ENCODE data around the gene PKNOX2.

The PKNOX2 gene

DNA sequence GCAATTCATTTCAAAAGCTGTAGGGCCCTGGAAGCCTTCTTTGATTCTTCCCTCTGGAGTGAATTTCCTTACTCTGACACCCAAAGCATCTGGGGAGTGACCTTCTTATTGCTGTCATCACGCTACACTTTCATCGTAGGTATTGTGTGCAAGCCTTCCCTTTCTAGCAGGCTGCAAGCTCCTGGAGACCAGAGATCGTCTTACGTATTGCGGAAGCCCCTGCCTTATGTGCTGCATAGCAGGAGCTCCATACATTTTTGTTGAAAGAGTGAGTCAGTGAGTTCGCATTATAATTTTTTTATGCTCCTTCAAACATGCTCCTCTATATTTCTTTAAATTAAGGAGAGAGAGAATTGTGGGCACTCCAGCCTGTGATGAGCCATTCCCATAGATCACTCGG is 32.0 kb upstream of the PKNOX2 start:
- WGBS (ENCODE audit: extremely low coverage, insufficient coverage, insufficient read length): no CpG with 5 or more reads among the region's 7 CpGs

DNA sequence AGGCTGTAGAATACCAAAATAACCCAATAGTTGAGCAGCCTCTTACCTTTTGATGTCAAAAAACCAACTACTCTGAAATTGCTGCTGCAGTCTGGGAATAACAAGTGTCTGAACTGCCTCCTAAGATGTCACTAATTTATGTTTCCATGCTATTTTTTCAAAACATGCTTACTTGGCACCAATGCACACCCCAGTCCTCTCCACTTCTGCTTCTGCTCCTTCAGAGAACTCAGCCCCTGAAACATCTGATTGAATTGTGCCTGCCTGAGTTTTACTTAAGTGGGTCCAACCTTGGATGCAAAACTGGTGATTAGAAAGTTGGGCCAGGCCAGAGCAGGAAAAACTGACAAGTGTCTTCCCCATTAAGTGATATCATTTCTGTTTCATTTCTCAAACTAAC is 28.6 kb upstream of the PKNOX2 start:
- Histone ChIP-seq H3K14ac (ENCODE audit: low read length) (no peak overlapping the region), H3K79me1 (ENCODE audit: low read length) (no peaks in the 10 kb centered on the region), H4K12ac (ENCODE audit: low read depth, low read length) (no peak overlapping the region), H3K4me1 (ENCODE audit: control insufficient read depth in 1 of 2, insufficient read depth in 2 of 2, low read length in 2 of 2) (no peaks in the 10 kb centered on the region), H3K36me3 (ENCODE audit: control insufficient read depth in 1 of 2, insufficient read depth in 2 of 2, low read length in 2 of 2) (no peaks in the 10 kb centered on the region), H2BK12ac (ENCODE audit: low read length) (no peak overlapping the region), H2BK120ac (ENCODE audit: insufficient read depth, low read length, poor library complexity) (no peak overlapping the region), H3K4me3 (ENCODE audit: low read depth, low read length) (no peak overlapping the region), H3K23ac (ENCODE audit: low read length) (no peak overlapping the region), H4K91ac (ENCODE audit: low read depth, low read length) (no peak overlapping the region), H3K9ac (ENCODE audit: low read length) (no peak overlapping the region), H3K18ac (ENCODE audit: low read length) (no peak overlapping the region), H3K79me2 (ENCODE audit: control insufficient read depth, insufficient read depth, low read length, poor library complexity) (no peaks in the 10 kb centered on the region), H3K4ac (ENCODE audit: low read depth, low read length) (no peak overlapping the region), H3K27ac (ENCODE audit: low read depth, low read length) (no peak overlapping the region), H3K4me2 (ENCODE audit: low read length) (no peak overlapping the region), H2AFZ (ENCODE audit: insufficient read depth, low read length, poor library complexity) (no peak overlapping the region), H2AK5ac (ENCODE audit: low read length) (no peak overlapping the region), H4K8ac (ENCODE audit: low read depth, low read length) (no peak overlapping the region), H3K27me3 (ENCODE audit: insufficient read depth, low read length) (peaks cover 4% of the 10 kb centered on the region), H2BK5ac (ENCODE audit: low read depth, low read length, poor library complexity) (no peak overlapping the region), H3K9me3 (ENCODE audit: insufficient read depth, low read depth, low read length) (peaks cover 2% of the 10 kb centered on the region)
- DNase-seq: no peak

More for the DNA sequence above, 32.0 kb upstream of the PKNOX2 start:
- Histone ChIP-seq H3K4ac (ENCODE audit: low read depth, low read length) (no peak overlapping the region), H3K79me2 (ENCODE audit: control insufficient read depth, insufficient read depth, low read length, poor library complexity) (no peaks in the 10 kb centered on the region), H4K91ac (ENCODE audit: low read depth, low read length) (no peak overlapping the region), H3K9me3 (ENCODE audit: insufficient read depth, low read depth, low read length) (no peaks in the 10 kb centered on the region), H4K12ac (ENCODE audit: low read depth, low read length) (no peak overlapping the region), H3K23ac (ENCODE audit: low read length) (no peak overlapping the region), H3K9ac (ENCODE audit: low read length) (no peak overlapping the region), H4K8ac (ENCODE audit: low read depth, low read length) (no peak overlapping the region), H3K27me3 (ENCODE audit: insufficient read depth, low read length) (no peaks in the 10 kb centered on the region), H2BK120ac (ENCODE audit: insufficient read depth, low read length, poor library complexity) (no peak overlapping the region), H3K18ac (ENCODE audit: low read length) (no peak overlapping the region), H2BK12ac (ENCODE audit: low read length) (no peak overlapping the region), H3K4me2 (ENCODE audit: low read length) (no peak overlapping the region), H3K36me3 (ENCODE audit: control insufficient read depth in 1 of 2, insufficient read depth in 2 of 2, low read length in 2 of 2) (no peaks in the 10 kb centered on the region), H2BK5ac (ENCODE audit: low read depth, low read length, poor library complexity) (no peak overlapping the region), H3K27ac (ENCODE audit: low read depth, low read length) (no peak overlapping the region), H3K14ac (ENCODE audit: low read length) (no peak overlapping the region), H2AK5ac (ENCODE audit: low read length) (no peak overlapping the region), H3K4me3 (ENCODE audit: low read depth, low read length) (no peak overlapping the region), H3K79me1 (ENCODE audit: low read length) (no peaks in the 10 kb centered on the region), H2AFZ (ENCODE audit: insufficient read depth, low read length, poor library complexity) (no peak overlapping the region), H3K4me1 (ENCODE audit: control insufficient read depth in 1 of 2, insufficient read depth in 2 of 2, low read length in 2 of 2) (no peaks in the 10 kb centered on the region)
- peak in 1 of 2 donors; percentile 17 for DNase-seq

DNA sequence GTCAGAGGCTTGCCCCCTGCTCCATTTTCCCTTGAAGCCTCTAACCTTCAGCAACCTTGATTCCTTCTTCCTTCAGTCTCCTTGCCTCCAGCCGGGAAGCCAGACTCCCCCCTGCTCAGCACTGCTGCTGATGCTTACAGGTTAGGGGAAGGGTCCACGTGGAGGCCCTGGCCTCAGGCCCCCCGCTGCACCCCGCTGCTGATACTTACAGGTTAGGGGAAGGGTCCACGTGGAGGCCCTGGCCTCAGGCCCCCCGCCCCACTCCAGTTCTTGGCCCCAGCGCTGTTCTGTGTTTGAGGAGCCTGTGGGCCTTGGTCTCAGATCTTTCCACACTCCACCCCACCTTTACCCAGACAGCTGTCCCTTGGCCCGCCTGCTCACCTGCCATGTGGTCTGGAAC is 25.6 kb upstream of the PKNOX2 start:
- Histone ChIP-seq H3K27ac (ENCODE audit: low read depth, low read length) (no peak overlapping the region), H3K14ac (ENCODE audit: low read length) (no peak overlapping the region), H3K79me1 (ENCODE audit: low read length) (no peaks in the 10 kb centered on the region), H3K9me3 (ENCODE audit: insufficient read depth, low read depth, low read length) (peaks cover 2% of the 10 kb centered on the region), H3K4me2 (ENCODE audit: low read length) (no peak overlapping the region), H4K12ac (ENCODE audit: low read depth, low read length) (no peak overlapping the region), H2BK5ac (ENCODE audit: low read depth, low read length, poor library complexity) (no peak overlapping the region), H3K27me3 (ENCODE audit: insufficient read depth, low read length) (peaks cover 4% of the 10 kb centered on the region), H3K4ac (ENCODE audit: low read depth, low read length) (no peak overlapping the region), H3K4me1 (ENCODE audit: control insufficient read depth in 1 of 2, insufficient read depth in 2 of 2, low read length in 2 of 2) (no peaks in the 10 kb centered on the region), H3K79me2 (ENCODE audit: control insufficient read depth, insufficient read depth, low read length, poor library complexity) (no peaks in the 10 kb centered on the region), H2BK120ac (ENCODE audit: insufficient read depth, low read length, poor library complexity) (no peak overlapping the region), H4K91ac (ENCODE audit: low read depth, low read length) (no peak overlapping the region), H3K4me3 (ENCODE audit: low read depth, low read length) (no peak overlapping the region), H4K8ac (ENCODE audit: low read depth, low read length) (no peak overlapping the region), H2BK12ac (ENCODE audit: low read length) (no peak overlapping the region), H3K18ac (ENCODE audit: low read length) (no peak overlapping the region), H3K23ac (ENCODE audit: low read length) (no peak overlapping the region), H2AFZ (ENCODE audit: insufficient read depth, low read length, poor library complexity) (no peak overlapping the region), H3K36me3 (ENCODE audit: control insufficient read depth in 1 of 2, insufficient read depth in 2 of 2, low read length in 2 of 2) (no peaks in the 10 kb centered on the region), H2AK5ac (ENCODE audit: low read length) (no peak overlapping the region), H3K9ac (ENCODE audit: low read length) (no peak overlapping the region)
- no peak for DNase-seq
- WGBS (ENCODE audit: extremely low coverage, insufficient coverage, insufficient read length): no CpG with 5 or more reads among the region's 8 CpGs

DNA sequence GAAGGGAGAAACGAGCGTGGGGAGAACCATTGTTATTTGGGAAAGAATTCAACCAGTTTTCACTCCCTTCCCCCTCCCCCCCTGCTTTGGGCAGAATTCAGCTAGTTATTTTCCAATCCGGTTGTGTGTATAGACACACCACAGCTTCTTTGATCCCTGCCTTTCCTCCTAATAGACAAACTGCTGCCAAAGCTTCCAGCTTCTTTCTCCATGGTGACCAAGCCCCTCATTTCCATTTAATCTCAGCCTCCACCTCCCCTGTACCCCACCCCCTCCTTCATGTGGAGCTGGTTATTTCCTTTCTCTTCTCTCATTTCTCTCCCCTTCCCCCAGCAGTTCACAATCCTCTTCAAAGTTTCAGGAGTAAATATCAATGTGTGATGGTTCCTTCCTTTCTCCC is 24.8 kb upstream of the PKNOX2 start:
- Histone ChIP-seq H3K79me1 (ENCODE audit: low read length) (no peaks in the 10 kb centered on the region), H2BK12ac (ENCODE audit: low read length) (no peak overlapping the region), H3K18ac (ENCODE audit: low read length) (no peak overlapping the region), H2AFZ (ENCODE audit: insufficient read depth, low read length, poor library complexity) (no peak overlapping the region), H3K36me3 (ENCODE audit: control insufficient read depth in 1 of 2, insufficient read depth in 2 of 2, low read length in 2 of 2) (no peaks in the 10 kb centered on the region), H3K9me3 (ENCODE audit: insufficient read depth, low read depth, low read length) (peaks cover 2% of the 10 kb centered on the region), H3K4me3 (ENCODE audit: low read depth, low read length) (no peak overlapping the region), H2BK5ac (ENCODE audit: low read depth, low read length, poor library complexity) (no peak overlapping the region), H2AK5ac (ENCODE audit: low read length) (no peak overlapping the region), H3K4me2 (ENCODE audit: low read length) (no peak overlapping the region), H2BK120ac (ENCODE audit: insufficient read depth, low read length, poor library complexity) (no peak overlapping the region), H3K4ac (ENCODE audit: low read depth, low read length) (no peak overlapping the region), H4K12ac (ENCODE audit: low read depth, low read length) (no peak overlapping the region), H3K27me3 (ENCODE audit: insufficient read depth, low read length) (peaks cover 4% of the 10 kb centered on the region), H3K9ac (ENCODE audit: low read length) (no peak overlapping the region), H3K4me1 (ENCODE audit: control insufficient read depth in 1 of 2, insufficient read depth in 2 of 2, low read length in 2 of 2) (no peaks in the 10 kb centered on the region), H3K14ac (ENCODE audit: low read length) (no peak overlapping the region), H4K91ac (ENCODE audit: low read depth, low read length) (no peak overlapping the region), H3K23ac (ENCODE audit: low read length) (no peak overlapping the region), H3K79me2 (ENCODE audit: control insufficient read depth, insufficient read depth, low read length, poor library complexity) (no peaks in the 10 kb centered on the region), H3K27ac (ENCODE audit: low read depth, low read length) (no peak overlapping the region), H4K8ac (ENCODE audit: low read depth, low read length) (no peak overlapping the region)
- WGBS (ENCODE audit: extremely low coverage, insufficient coverage, insufficient read length): no CpG with 5 or more reads among the region's 3 CpGs
- DNase-seq: no peak
